NCI-H2227 (cell line): ENCODE data around the gene GPR171.

Experiments used
- DNase-seq: peaks from one replicate; lab custom pipeline; 2025; ENCODE audit not compliant: unreplicated experiment; lab: John Stamatoyannopoulos, UW

Gene GPR171

DNA sequence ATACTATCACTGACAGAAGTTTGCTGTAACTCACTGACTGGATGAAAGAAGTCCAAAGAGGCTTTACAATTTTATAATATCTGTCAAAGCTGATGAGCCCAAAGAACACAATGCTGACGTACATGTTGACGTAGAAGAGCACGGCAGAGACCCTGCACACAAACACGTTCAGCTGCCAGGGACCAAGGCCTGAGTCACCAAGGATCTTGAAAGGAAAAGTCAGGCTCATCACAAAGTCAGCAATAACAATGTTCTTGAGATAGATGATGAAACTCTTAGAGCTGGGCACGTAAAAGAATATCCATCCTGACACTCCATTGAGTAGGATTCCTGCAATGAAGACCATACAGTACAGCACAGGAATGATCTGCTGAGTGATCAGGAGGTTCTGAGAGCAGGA lies 10.9 kb upstream of the GPR171 start:
- DNase-seq, result no peak

DNA sequence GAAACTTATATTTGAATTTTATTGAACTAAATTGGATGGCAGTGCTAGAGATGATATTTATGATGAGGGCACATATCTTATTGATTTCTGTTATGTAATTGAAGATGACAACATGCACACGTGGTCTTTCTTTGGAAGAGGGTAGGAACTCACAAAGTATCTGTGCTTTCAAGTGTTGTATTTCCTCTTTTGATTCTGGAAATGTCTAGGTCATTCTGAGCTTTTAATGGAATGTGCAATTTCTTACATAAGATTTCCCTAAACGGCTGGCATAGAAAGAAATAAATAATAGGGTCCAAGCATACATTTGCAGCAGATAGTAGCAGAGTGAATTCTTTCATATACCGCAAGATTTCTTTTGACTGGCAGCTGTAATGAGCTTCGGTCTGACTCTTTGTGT lies 10.1 kb upstream of the GPR171 start:
- no peak for DNase-seq

DNA sequence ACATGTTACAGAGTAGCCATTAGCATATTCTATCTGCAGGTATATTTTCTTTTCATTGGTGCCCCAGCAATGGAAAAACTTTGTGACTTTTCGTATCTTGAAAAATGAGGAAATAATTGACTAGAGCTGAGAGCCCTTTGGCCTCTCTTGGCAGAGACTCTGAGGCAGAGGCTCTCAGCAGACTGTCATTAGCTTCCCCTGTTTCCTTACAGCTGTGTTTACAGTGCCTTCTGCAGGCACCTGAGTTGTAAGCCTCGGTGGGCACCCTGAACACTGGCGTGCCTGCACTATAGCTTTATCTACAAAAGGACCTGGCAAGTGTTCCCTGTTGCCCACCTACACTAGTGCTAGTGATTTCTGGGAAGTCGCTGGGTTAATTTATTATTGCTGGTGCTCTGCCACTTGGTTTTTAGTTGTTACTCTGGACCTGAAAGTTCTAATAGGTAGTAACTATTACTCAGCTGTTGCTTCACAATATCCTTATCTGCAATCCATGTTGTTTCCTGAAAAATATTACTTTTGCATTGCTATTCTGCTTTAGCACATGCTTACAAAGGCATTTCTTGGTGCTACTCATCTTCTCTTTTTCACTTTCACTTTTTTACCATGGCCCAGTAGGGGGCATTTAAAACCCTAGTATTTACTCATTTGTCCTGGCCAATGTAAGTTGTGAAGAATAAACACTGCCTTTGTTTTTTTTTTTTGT lies 7.8 kb upstream of the GPR171 start:
- DNase-seq, result no peak

DNA sequence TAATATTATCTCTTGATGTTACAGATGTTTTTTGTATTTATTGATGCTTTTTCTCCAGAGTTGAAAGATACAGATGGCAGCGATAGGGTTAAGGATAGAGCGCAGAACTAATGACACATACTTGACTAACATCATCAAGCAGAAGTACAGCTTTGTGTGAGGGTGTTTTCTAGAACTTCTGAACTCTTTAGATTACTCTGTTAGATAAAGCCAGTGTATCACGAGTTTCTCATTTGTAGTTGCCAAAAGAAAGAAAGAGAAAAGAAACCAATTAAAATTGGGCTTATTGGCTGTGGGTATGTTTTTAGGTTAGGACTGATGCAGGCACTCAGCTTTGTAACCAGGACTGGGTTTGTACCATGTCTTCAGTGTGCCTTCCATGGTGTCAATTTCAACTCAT lies 6.6 kb upstream of the GPR171 start:
- no peak for DNase-seq

DNA sequence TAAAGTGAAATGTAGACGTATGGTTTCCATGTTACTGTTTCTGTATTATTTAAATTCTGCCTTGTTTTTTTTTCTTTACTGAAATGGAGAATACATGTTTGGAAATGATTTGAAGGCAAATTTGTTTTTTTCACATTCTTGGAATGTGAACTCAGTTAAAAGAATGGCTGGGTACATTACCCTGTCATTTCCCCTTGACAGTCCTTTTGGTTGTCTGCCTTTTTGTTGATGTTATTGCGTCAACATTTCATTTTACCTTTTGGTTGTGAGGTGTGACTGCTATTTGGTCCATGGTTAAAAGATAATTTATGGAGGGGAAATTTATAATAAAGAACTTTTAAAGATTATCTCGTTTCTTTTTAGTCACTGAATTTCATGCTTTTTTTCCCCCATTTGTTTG lies 3.2 kb upstream of the GPR171 start:
- DNase-seq, result no peak

DNA sequence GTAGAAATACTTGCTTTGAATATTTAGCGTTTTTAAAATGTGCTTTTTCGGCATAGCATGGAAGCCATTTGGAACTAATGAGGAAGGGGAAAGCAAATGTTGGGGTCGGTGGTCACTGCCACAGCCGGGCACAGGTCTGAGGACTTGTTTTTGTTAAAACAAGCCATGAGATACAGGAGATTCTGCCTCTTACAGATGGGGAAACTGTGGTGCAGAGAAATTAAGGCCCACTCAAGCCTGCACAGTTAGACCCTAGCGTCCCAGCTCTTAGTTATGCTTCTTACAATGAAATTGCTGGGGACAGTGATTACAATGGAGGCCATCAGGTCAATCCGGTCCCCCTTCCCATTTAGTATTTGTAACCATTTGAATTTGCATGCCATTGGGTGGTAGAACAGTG lies 2.5 kb upstream of the GPR171 start:
- DNase-seq, result no peak

DNA sequence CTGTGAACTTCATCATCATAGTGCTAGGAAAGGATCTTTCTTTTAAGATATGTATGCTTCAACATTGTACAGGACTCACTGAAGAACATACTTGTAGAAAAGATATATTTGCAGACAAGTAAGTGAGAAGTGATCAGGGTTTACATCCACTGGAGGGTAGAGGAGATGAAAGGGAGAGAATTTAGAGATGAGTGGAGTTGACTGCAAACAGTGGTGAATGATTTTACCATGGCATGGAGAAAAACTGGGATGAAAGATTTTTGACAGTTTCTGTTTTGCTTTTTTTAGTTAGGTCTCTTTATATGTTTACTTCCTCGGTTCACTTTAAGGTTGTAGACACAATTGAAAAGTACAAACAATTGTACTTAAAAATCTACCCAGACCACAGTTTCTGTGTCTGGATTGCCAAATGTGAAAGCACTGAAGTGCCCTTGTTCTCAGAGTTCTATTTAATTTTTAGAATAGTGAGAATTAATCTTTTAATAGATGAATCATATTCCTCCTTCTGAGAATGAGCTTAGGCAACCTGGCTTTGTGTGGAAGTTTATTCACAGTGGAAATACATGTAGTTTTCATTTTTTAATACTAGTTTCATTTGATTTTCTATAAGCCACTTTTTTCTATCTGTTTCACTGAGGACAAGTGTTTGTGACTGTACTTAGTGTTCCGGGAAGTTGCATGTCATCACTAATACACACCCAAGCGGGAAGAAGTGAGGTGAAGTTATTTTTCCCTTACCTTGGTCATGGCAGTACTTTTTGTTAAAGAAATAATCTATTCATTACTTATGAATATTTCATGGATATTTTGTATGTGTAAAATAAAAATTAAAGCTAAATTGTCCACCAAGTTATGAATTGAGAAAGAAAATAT lies 1.8 kb upstream of the GPR171 start:
- DNase-seq, result no peak

DNA sequence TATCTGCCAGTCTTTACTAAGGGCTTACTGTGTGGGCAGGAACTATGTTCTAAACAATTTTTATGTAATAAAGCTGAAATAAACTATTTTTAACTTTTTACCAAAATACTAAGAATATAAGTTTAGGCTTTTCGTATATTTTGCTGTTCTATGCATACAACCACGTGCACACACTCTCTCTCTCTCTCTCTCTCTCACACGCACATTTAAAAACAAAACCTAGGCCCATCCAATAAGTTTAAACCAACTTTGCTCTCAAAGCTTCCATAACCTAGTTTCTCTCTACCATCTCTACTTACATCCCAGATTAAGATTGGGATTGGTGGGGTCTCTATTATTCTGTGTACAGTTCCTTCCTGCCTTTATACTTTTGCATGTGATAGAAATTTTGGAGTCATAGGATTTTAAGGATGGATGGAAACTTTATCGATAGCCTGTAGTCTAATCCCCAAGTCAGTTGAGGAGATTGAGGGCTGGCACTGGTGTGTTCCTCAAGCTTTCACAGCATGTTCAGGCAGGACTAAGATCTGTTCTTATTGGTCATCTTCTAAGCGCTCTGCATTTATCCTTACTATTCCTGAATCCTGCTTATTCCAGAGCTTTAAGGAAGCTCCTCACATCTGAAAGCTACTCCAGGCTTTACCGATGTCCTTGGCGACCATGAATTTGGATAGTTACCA lies 1.8 kb downstream of the GPR171 start:
- no peak for DNase-seq

DNA sequence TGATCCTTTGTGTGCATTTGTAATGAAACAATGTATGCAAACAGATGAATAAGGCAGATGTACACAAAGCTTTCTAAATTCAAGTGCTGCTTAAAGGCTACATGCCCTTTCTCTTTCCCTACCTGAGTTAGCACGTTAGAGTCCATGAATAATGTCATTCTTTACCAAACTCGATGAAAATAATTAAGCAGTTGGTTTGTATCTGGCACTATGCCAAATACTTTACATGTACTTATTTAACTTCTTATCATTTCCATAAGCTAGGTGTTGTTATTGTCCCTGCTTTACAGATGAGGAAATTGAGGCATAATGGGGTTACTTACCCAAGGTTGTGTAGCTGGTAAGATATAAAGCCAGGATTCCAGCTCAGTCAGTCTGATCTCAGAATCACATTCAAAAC lies 2.4 kb downstream of the GPR171 start:
- no peak for DNase-seq

DNA sequence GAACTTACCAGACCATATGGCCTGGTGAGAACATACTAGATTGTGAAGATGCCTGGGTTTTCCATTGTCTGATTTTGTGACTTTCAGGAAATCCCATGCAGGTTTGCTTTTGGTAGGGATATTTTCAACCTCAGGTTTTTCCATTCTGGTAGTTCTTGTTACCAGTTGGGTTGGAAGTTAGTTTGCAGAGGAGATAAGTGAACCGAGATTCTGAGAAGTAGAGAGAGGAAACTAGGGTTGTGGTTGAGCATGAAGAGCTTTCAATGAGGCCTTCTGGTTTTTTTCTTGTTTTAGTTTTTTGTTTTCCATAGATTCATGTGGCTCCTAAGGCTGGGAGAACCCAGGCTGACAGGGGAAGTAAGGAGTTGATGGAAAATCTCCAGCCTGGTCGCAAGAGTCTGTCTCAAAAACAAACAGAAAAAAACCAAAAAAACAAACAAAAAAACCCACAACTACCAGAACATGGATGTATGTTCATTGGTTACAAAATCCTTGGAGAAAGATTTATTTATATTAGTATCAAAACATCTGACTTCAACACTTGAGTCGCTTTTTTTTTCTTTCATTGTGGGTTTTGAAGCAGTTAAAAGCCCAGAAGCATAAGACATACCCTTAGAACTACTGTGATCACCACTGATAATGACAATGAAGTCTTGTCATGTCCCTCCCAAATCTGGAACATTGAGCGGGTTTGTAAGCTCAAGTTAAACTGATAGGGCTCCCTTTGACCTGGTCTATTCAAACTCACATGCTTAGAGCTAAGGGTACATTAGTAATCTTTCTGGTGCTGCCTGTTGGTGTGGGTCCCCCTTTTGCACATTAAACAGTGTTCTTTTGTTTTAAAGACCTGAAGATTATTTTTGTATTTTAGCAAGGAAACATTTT lies 3.2 kb downstream of the GPR171 start:
- no peak for DNase-seq

DNA sequence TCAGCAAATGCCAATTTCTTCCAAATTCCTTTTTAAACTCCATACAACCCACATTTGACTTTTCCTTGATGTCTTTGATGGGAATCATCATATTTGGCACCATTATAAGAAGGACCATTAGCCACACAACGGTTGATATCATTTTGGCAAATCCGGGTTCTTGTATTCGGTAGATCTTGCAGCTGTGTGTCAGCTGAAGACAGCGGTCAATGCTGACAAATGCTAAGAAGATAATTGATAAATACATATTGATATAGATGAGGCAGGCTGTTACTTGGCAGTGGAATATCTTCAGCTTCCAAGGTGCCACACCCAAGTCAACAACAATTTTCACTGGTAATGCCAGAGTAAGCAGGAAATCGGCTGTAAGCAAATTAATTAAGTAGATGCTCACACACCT lies 4.2 kb downstream of the GPR171 start:
- DNase-seq, result no peak

DNA sequence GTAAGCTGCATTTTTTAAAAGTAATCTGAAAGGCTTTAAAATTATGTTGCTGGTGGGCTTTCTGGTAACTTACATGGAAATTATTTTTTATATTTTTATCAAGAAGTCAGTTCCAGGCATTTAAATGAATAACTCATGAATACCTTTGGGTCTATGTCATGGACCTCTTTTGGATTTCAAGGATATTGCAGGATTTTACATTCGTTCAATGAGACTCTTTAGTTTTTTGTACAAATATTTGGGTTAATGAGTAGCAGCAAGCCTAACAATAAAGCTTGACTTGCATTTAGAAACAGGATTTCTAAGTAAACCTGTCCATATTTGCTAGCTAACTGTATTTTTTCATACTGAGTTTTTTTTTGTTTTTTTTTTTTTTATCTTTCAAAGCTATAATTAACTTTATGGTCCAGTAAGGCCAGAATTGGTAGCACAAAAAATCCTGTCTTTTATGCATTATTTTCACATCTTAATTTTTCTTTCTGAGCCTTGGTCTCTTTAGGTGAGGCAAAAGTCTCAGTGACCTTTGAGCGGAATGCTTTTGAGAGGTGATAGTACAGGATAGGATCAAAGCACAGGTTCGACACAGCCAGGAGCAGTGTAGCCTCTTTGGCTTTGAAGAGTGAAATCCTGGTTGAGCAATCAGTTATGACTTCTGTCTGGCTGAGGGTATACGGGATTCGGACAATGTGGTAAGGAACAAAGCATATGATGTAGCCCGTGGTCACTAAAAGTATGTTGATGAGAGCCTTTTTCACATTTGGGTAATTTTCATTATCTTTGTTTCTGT lies 4.8 kb downstream of the GPR171 start:
- no peak for DNase-seq

DNA sequence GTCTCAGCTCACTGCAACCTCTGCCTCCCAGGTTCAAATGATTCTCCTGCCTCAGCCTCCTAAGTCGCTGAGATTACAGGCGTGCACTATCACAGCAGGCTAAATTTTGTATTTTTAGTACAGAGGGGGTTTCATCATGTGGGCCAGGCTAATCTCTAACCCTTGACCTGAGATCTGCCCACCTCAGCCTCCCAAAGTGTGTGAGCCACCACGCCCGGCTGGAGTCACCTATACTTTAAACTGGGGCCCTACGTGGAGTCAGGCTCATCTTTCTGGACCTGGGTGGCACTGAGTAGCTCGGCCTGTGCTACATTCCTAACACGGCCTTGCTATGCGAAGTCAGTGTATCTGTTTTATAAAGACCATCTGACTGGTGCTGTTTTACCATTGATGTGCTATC lies 5.8 kb downstream of the GPR171 start:
- no peak for DNase-seq

DNA sequence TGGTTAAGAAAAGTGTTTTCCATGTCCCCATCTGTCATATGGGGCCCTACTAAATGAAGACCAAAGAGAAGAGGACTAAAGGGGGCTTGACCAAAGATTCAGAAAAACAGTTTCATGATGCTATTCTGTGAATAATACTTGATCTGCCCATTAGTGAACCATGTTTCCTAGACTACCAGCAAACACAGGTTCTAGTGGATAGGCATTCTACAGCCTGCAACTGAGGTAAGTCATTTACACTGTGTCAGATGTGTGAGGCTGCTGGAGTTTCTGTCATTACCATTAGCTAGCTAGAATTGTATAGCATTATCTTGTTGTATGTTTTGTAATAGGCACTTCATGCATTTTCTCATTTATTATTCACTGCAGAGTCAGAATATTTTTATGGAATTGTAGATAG lies 6.6 kb downstream of the GPR171 start:
- no peak for DNase-seq

DNA sequence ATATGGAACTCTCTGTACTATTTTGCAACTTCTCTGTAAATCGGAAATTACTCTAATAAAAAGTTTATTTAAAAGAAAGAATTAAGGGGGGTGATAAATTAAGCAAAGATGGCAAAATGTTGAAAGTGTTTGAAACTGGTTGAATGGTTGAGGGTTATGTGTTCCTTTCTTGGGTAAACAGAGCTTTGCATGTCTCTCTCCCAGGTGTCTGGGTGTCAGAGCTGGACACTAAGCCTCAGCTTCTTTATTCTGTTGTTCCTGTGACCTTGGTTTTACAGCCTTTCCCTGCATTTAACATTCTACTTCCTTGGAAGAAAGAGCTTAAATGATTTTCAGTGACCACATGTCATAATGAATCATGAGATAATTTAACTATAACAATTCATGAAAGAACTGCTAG lies 7.2 kb downstream of the GPR171 start:
- DNase-seq, result no peak

DNA sequence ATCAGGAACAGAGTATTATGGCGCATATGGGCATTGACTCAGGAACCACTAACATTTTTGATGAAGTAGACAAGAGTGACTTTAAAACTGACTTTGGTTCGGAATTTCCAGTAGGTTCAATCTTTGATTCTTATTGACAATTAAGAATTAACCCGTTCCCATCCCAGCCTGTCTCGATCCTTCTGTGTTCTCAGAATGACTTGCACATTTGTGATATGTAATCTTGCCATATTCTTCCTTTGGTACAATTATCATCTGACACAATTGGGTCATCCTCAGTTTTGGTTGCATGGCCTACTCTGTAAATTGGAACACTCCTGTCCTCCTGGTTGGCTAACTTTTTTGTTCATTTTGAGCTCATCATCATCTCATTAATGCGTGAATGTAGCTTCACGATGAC lies 10.5 kb downstream of the GPR171 start:
- DNase-seq, result no peak

DNA sequence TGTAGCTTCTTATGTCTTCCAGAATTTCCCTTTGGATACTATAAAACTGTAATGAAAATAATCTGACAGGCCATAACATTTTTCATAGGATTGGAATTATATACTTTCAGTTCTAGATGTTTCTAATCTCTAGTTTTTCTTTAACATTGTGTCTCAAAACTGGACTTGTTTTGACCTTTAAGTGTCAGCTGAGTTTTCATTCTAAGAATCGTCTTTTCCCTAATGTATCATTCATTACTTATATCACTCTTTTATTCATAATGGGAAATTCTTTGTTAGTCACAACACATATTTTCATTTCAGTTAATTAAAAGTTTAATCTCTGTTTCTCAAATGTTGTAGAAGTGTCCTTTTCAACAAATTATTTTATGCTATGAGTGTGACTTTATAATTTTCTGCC lies 11.9 kb downstream of the GPR171 start:
- no peak for DNase-seq

DNA sequence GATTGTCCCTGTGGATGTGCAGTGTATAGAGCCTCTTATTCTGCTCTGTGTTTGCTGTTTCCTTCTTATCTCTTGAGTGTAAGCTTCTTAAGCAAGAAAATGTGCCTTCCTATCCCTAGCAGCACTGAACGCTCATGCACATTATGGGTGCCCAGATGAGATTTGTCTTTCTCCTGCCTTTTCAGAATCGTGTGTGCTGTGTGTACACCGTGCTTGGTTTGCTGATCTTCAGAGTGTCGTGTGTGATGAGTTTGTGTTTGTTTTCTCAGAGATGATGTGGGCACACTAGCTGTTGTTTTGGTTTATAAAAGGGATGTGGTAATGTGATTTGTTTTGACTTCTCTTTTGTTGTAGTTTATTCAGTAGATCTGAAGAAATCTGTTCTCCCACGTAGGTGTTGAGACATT lies 19.7 kb downstream of the GPR171 start:
- DNase-seq, result no peak

DNA sequence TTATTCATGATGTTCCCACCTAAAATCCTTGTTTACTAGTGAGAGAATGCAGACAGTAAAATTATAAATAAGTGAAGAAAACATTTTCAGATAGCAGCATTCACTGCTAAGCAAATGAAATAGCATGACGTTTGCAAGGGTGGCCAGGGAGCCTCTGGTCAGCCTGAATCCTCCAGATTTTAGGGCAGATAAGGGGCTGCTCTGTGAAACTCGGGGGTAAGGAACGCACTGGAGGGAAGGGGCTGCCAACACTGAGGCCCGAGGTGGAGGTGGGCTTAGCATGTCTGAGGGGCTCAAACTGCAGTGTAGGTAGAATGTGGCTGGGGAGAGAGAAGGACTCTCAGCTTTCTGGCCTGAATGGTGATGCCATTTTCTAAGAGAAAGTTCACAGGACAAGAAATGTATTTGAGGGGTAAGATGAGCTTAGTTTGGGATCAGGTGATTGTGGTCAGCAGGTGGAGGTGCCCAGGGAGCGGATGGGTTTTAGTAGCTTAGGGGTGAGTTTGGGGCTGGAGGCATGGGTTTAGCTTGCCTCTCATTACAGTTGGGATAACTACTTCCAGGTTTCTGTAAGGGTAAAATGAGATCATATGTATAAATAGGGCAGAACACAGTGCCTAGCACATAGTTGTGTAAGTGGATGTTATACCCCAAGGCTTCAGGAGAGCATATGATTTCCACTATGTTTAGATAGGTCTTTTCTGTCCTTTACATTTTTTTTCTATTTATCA lies 20.5 kb downstream of the GPR171 start:
- DNase-seq, result no peak
